Measurements from ENCODE around the gene NOX4.

GRCh38 chr11:89457190-89457589, 34.0 kb downstream of the NOX4 start:
- no peak for TF ChIP-seq CTCF (IDR thresholded peaks at IDR 0.05)
- TF ChIP-seq POLR2AphosphoS5 (IDR thresholded peaks at IDR 0.05): no peak
